Body of pancreas (tissue), 4 donors: ENCODE data around the gene RB1. TPM values are rescaled to one million over a fixed set of nuclear protein-coding genes. Genes with fewer than 3 reads are reported as not detected.

Experiments used
- ATAC-seq: fragments of 150-250 bp; one replicate; pipeline ENCODE4 v1.9.1; 2016
- DNase-seq, 4 donors: peaks; one replicate each; pipeline ENCODE4 v3.0.0-alpha.2; 2019
- H3K27ac ChIP-seq, 4 donors: fragments of 200-600 bp; sonication (generic); 1 replicate in 3 of 4; 2 replicates in 1 of 4; pipeline versions ENCODE4 v1.5.1 to v1.6.1; 2016 to 2019; ENCODE audit warnings: mild to moderate bottlenecking in 1 of 4, mixed read lengths in 1 of 4, moderate library complexity in 1 of 4
- H3K27me3 ChIP-seq, 2 donors: fragments of 200-600 bp; sonication (generic); one replicate each; pipeline ENCODE4 v1.6.0; 2016; ENCODE audit warnings: mild to moderate bottlenecking in 1 of 2
- H3K36me3 ChIP-seq, 2 donors: fragments of 200-600 bp; sonication (generic); replicated peaks in 1 of 2; 2 replicates each; pipeline ENCODE4 v1.5.1; 2016; ENCODE audit warnings: low read depth in 2 of 2; ENCODE audit not compliant: insufficient read depth in 1 of 2
- H3K4me1 ChIP-seq: fragments of 200-600 bp; sonication (generic); one replicate; pipeline ENCODE4 v1.6.0; 2016
- H3K4me3 ChIP-seq, 2 donors: fragments of 200-600 bp; sonication (generic); 1 replicate in 1 of 2; 2 replicates in 1 of 2; pipeline ENCODE4 v1.5.1; 2016 to 2019
- H3K9me3 ChIP-seq, 3 donors: fragments of 200-600 bp; sonication (generic); 1 replicate in 2 of 3; 2 replicates in 1 of 3; pipeline ENCODE4 v1.5.1; 2016
- POLR2A ChIP-seq, 3 donors: fragments of 450-650 bp; IDR thresholded peaks; one replicate each; pipeline ENCODE4 v1.6.1; 2016; ENCODE audit warnings: antibody characterized with exemption in 3 of 3, mild to moderate bottlenecking in 2 of 3
- WGBS, 2 donors: methylation state at CpG; one replicate each; pipeline ENCODE4 v1.1.5; 2017; 5-methylcytosine and 5-hydroxymethylcytosine counted together
- intact Hi-C: fragments of 100-400 bp; cut with DNase I; formaldehyde crosslinking; loops from one replicate; pipeline ENCODE4 v1.15.1; 2023
- small RNA-seq: library from RNA; depleted of rRNA; stranded (forward); fragments of <200 nt; gene quantifications from one replicate; pipeline ENCODE3, GENCODE V24; 2016
- total RNA-seq, 2 donors: library from RNA; depleted of rRNA; stranded (reverse); fragments of >200 nt; gene quantifications; one replicate each; pipeline ENCODE4 v1.1.0, GENCODE V29; 2016
- TF ChIP-seq, protein P1 (sequence below), 7 experiments: fragments of 450-650 bp in 4 of 7; fragments of 200-600 bp in 3 of 7; sonication (generic) in 3 of 7; IDR thresholded peaks; one replicate each; pipeline ENCODE4 v1.5.1; 2016 to 2019; ENCODE audit warnings: antibody characterized with exemption in 7 of 7

The RB1 gene
- total RNA-seq, 2 donors from 2014 or later: 20.5 to 28.0 TPM

DNA sequence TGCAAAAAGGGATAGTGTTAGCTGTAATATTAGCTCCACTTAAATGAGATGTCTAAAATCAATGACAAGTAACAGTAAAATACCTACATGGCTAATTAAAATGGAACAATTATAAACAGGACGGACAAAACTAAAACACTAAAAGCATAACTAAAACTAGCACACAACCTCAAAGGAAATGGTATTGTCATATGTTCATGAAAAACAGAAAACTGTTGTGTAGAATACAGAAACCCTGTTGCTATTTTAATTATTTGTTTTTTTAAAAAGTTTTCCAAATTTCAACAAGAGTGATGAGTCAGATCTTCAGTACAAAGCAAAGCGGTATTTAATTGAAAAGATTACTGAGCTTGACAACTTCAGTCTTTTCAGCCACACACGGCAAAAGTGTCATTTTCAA, 225.2 kb downstream of the RB1 start:
- TF ChIP-seq, protein P1, sequence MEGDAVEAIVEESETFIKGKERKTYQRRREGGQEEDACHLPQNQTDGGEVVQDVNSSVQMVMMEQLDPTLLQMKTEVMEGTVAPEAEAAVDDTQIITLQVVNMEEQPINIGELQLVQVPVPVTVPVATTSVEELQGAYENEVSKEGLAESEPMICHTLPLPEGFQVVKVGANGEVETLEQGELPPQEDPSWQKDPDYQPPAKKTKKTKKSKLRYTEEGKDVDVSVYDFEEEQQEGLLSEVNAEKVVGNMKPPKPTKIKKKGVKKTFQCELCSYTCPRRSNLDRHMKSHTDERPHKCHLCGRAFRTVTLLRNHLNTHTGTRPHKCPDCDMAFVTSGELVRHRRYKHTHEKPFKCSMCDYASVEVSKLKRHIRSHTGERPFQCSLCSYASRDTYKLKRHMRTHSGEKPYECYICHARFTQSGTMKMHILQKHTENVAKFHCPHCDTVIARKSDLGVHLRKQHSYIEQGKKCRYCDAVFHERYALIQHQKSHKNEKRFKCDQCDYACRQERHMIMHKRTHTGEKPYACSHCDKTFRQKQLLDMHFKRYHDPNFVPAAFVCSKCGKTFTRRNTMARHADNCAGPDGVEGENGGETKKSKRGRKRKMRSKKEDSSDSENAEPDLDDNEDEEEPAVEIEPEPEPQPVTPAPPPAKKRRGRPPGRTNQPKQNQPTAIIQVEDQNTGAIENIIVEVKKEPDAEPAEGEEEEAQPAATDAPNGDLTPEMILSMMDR (IDR thresholded peaks at IDR 0.05): no peak
- no peak for TF ChIP-seq POLR2A (IDR thresholded peaks at IDR 0.05)
- ATAC-seq: no peak
- intact Hi-C loops: no loop called here
- no peaks in the 10 kb centered on the region for H3K27me3 ChIP-seq
- 88 to 93% methylated on average over 3 of the region's 3 CpGs for WGBS, 2 donors
- H3K4me3 ChIP-seq: no peak overlapping the region
- H3K36me3 ChIP-seq: no peaks in the 10 kb centered on the region
- H3K9me3 ChIP-seq: no peaks in the 10 kb centered on the region
- H3K4me1 ChIP-seq: peaks cover 10% of the 10 kb centered on the region
- no peak for DNase-seq
- no peak overlapping the region for H3K27ac ChIP-seq

DNA sequence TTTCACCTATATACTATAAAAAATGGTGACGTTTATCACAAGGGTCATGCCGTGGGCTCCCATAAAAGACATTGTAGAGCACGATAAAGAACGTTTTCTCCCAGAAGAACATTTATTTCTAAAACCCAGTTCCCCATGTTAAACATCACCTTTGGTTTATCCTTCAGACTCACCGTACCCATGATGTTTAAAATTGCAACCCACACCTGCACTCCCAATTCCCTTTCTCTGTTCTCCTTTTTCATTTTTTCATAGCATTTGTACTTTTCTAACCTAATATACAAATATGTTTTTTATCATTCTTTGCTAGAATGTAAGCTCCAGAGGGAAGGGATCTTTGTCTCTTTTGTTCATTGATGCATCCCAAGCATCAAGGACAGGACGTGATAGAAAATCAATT, 227.3 kb downstream of the RB1 start:
- Histone ChIP-seq H3K9me3 (no peaks in the 10 kb centered on the region), H3K36me3 (no peaks in the 10 kb centered on the region), H3K4me3 (no peak overlapping the region), H3K27ac (no peak overlapping the region), H3K4me1 (peaks cover 10% of the 10 kb centered on the region), H3K27me3 (no peaks in the 10 kb centered on the region)
- 87 to 89% methylated on average over 6 of the region's 6 CpGs for WGBS, 2 donors
- ATAC-seq: no peak
- TF ChIP-seq POLR2A (IDR thresholded peaks at IDR 0.05): no peak
- TF ChIP-seq, protein P1 (IDR thresholded peaks at IDR 0.05): no peak
- intact Hi-C loops: no loop called here
- no peak for DNase-seq

Small RNAs within 50 kb of the gene (small RNA-seq; reads per million reads assigned to genes)
- gene RF00017: not detected

Other genes starting within 250 kb of the RB1 start
- gene MED4, start 208.6 kb upstream of the RB1 start, total RNA-seq: 10 to 100 TPM; 14.0 to 16.8 TPM
- 100 to 1,000 TPM; 233 to 254 TPM for gene ITM2B, start 70.5 kb upstream of the RB1 start, total RNA-seq
- gene LPAR6, start 109.4 kb downstream of the RB1 start, total RNA-seq: 10 to 100 TPM in 1 of 2 donors, 1 to 10 TPM in 1; 6.3 to 11.7 TPM
- gene RCBTB2, start 229.3 kb downstream of the RB1 start, total RNA-seq: 1 to 10 TPM; 1.6 to 6.0 TPM